Calu3 (cell line): ENCODE measurements around the gene CLDN7. TPM values are rescaled to one million over a fixed set of nuclear protein-coding genes. Genes with fewer than 3 reads are reported as not detected.
A peak's percentile ranks its signal among the peaks of the same experiment; 100 is the strongest.

ENCODE experiments used
- BruUV-seq: library from RNA; stranded (reverse); fragments of 400-500 nt; replicated peaks from 2 replicates; lab custom pipeline; 2021; lab: Mats Ljungman, UMichigan
- CTCF ChIA-PET: fragments of 300-600 bp; sonication (Branson Sonifier 250); formaldehyde crosslinking; loops from one replicate; lab custom pipeline; 2022; ENCODE audit warnings: antibody characterized with exemption; lab: Charles Lee
- DNase-seq: peaks from one replicate; pipeline ENCODE4 v3.0.0; 2022
- H3K27ac Mint-ChIP-seq: one replicate; pipeline ENCODE4 v1.8.0; 2022; ENCODE audit warnings: mixed read lengths; ENCODE audit not compliant: unreplicated experiment
- H3K27me3 Mint-ChIP-seq: one replicate; pipeline ENCODE4 v1.8.0; 2022; ENCODE audit warnings: mixed read lengths; ENCODE audit not compliant: unreplicated experiment
- H3K36me3 Mint-ChIP-seq: one replicate; pipeline ENCODE4 v1.8.0; 2022; ENCODE audit warnings: mild to moderate bottlenecking, moderate library complexity, mixed read lengths; ENCODE audit not compliant: insufficient read depth, unreplicated experiment
- H3K4me1 Mint-ChIP-seq: one replicate; pipeline ENCODE4 v1.8.0; 2022; ENCODE audit warnings: mild to moderate bottlenecking, low read depth, mixed read lengths; ENCODE audit not compliant: unreplicated experiment
- H3K4me3 Mint-ChIP-seq: one replicate; pipeline ENCODE4 v1.8.0; 2022; ENCODE audit warnings: mild to moderate bottlenecking, low read depth, moderate library complexity, mixed read lengths; ENCODE audit not compliant: unreplicated experiment
- H3K9me3 Mint-ChIP-seq: one replicate; pipeline ENCODE4 v1.8.0; 2022; ENCODE audit warnings: low read depth, mixed read lengths; ENCODE audit not compliant: unreplicated experiment
- CTCF ChIP-seq: fragments of 200-600 bp; IDR thresholded peaks from one replicate; pipeline ENCODE4 v1.8.0; 2022; ENCODE audit warnings: antibody characterized with exemption; ENCODE audit not compliant: unreplicated experiment
- intact Hi-C: fragments of 100-400 bp; cut with micrococcal nuclease; formaldehyde crosslinking; loops from one replicate; pipeline ENCODE4 v1.10.0; 2022; ENCODE audit not compliant: unreplicated experiment
- total RNA-seq: library from RNA; stranded (reverse); gene quantifications from 2 replicates; pipeline ENCODE4 v1.2.3, GENCODE V29; 2022

Gene CLDN7
- total RNA-seq, 1 experiment from 2014 or later = 266 TPM

DNA sequence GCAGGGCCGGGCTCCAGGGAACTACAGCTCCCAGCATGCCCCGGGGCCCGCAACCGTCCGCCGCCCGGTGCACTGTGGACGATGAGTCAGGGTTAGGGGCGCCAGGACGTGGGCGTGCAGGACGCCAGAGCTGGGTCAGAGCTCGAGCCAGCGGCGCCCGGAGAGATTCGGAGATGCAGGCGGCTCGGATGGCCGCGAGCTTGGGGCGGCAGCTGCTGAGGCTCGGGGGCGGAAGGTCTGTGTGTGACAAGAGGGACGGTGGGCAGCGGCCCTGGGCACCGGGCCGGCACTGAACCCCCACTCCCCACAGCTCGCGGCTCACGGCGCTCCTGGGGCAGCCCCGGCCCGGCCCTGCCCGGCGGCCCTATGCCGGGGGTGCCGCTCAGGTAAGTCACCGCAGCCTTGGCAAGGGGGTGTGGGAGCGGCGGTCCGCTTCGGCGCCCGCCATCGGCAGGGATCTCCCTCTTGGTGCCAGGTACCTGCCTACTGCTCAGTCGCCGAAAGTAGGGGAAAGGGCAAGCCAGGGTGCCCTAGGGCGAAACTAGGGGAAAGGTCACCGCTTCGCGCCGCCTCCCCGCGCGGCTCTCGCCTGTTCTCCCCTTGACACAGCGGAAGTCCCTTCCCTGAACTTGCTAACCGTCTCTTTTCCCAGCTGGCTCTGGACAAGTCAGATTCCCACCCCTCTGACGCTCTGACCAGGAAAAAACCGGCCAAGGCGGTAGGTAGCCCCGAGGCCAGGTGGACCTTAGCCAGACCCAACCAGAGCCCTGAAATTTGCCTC is 42.3 kb downstream of the CLDN7 start, which contains the start of the genes ACADVL and DLG4:
TSS of gene ACADVL (plus strand) at position 127 of the 781 bp plus-strand sequence. CDS start at position 174, 47 bp downstream.
TSS of gene DLG4 (minus strand) at position 25 of the 781 bp plus-strand sequence.
- peaks cover 14% of the 10 kb centered on the region for H3K27me3 Mint-ChIP-seq
- CTCF ChIA-PET = interaction anchor here (0.9 to 2.1 kb wide), 6 partner anchors 14 to 298 kb away, joined by 3 to 11 read pairs (median 4); partner anchors contain the start of gene DVL2
- BruUV-seq = TSS peak; percentile 25
- peak within 1 kb of the TSS; percentile 94 for H3K27ac Mint-ChIP-seq
- intact Hi-C loops = no loop called here
- no peaks in the 10 kb centered on the region for H3K4me1 Mint-ChIP-seq
- DNase-seq = peak; percentile 84
- no peak for TF ChIP-seq CTCF
- H3K9me3 Mint-ChIP-seq = no peaks in the 10 kb centered on the region
- peaks cover 44% of the 10 kb centered on the region for H3K36me3 Mint-ChIP-seq
- peak within 1 kb of the TSS; percentile 96 for H3K4me3 Mint-ChIP-seq

DNA sequence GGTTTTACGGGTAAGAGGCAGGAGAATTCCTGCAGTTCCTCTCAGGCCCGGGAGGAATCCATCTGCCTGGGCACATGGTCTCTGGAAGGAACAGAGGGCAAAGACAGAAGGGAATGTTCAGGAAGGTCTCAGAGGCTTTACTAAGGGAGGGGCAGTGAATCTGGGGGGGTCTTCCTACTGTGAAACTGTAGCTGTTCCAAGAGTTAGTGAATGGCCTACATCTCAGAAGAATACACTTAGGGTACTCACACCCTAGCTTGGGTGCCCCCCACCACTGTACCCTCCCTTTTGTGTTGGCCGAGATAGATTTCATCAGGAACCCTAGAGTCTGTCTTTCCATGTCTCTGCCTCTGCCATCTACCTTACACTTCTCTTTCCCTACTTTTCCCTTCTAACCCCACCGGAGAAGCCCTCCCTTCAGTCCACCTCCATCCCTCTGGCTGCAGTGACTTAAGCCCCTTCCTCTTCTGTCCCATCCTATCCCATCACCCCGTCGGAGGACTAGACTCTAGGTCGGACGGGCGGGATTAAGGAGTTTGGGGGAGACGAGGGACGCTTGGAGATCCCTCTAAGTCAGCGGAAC is 43.0 kb downstream of the CLDN7 start:
- H3K36me3 Mint-ChIP-seq = peaks cover 51% of the 10 kb centered on the region
- no peak for TF ChIP-seq CTCF
- CTCF ChIA-PET = interaction anchor here (1.3 kb wide), 1 partner anchor 15 kb away, joined by 3 read pairs; the partner anchor contains the start of gene DVL2
- DNase-seq = no peak
- intact Hi-C loops = no loop called here
- peaks cover 4% of the 10 kb centered on the region for H3K4me1 Mint-ChIP-seq
- H3K9me3 Mint-ChIP-seq = no peaks in the 10 kb centered on the region
- H3K27me3 Mint-ChIP-seq = peaks cover 15% of the 10 kb centered on the region
- no TSS peak for BruUV-seq
- H3K4me3 Mint-ChIP-seq = peak overlapping the region; percentile 96
- peak overlapping the region; percentile 94 for H3K27ac Mint-ChIP-seq

- Mint-ChIP-seq H3K36me3 (peaks cover 53% of the 10 kb centered on the region), H3K4me3 (peak overlapping the region; percentile 96), H3K27ac (peak overlapping the region; percentile 52), H3K9me3 (no peaks in the 10 kb centered on the region), H3K27me3 (peaks cover 21% of the 10 kb centered on the region), H3K4me1 (peaks cover 10% of the 10 kb centered on the region)
- no TSS peak for BruUV-seq
- DNase-seq = no peak
- CTCF ChIA-PET = interaction anchor here (1.3 kb wide), 1 partner anchor 16 kb away, joined by 3 read pairs; the partner anchor contains the start of gene DVL2
- no peak for TF ChIP-seq CTCF
- intact Hi-C loops = no loop called here
These were observed 43.5 kb downstream of the CLDN7 start for GRCh38 chr17:7218758-7219157.

- DNase-seq = no peak
- Mint-ChIP-seq H3K36me3 (peaks cover 52% of the 10 kb centered on the region), H3K4me3 (peak overlapping the region; percentile 96), H3K9me3 (no peaks in the 10 kb centered on the region), H3K27me3 (peaks cover 27% of the 10 kb centered on the region), H3K27ac (no peak overlapping the region), H3K4me1 (peaks cover 16% of the 10 kb centered on the region)
- TF ChIP-seq CTCF = no peak
- CTCF ChIA-PET = no interaction called here
- intact Hi-C loops = no loop called here
- BruUV-seq = no TSS peak
These were observed 44.1 kb downstream of the CLDN7 start for GRCh38 chr17:7218166-7218565.
